Panc1 (cell line): ENCODE results near the gene BICD2.

ENCODE experiments used
- POLR2AphosphoS5 ChIP-seq: IDR thresholded peaks from 2 replicates; pipeline ENCODE4 v1.6.1; 2012; ENCODE audit warnings: mild to moderate bottlenecking, low read depth, low read length, moderate library complexity
- SIN3A ChIP-seq: IDR thresholded peaks from 2 replicates; pipeline ENCODE4 v1.6.1; 2012; ENCODE audit warnings: low read depth, mild to moderate bottlenecking, low read length, moderate library complexity, borderline replicate concordance; ENCODE audit not compliant: insufficient read depth
- TCF7L2 ChIP-seq: IDR thresholded peaks from 2 replicates; pipeline ENCODE4 v1.6.1; 2011; ENCODE audit warnings: mild to moderate bottlenecking, low read depth, low read length, inconsistent platforms
- TF ChIP-seq, protein P1 (sequence below): fragments of 450-650 bp; IDR thresholded peaks from 2 replicates; pipeline ENCODE4 v1.5.1; 2017; ENCODE audit warnings: mild to moderate bottlenecking

GRCh38 chr9:92721548-92721947 lies 43.1 kb downstream of the BICD2 start:
- TF ChIP-seq SIN3A (no peak), TCF7L2 (no peak), POLR2AphosphoS5 (no peak)
- TF ChIP-seq, protein P1, sequence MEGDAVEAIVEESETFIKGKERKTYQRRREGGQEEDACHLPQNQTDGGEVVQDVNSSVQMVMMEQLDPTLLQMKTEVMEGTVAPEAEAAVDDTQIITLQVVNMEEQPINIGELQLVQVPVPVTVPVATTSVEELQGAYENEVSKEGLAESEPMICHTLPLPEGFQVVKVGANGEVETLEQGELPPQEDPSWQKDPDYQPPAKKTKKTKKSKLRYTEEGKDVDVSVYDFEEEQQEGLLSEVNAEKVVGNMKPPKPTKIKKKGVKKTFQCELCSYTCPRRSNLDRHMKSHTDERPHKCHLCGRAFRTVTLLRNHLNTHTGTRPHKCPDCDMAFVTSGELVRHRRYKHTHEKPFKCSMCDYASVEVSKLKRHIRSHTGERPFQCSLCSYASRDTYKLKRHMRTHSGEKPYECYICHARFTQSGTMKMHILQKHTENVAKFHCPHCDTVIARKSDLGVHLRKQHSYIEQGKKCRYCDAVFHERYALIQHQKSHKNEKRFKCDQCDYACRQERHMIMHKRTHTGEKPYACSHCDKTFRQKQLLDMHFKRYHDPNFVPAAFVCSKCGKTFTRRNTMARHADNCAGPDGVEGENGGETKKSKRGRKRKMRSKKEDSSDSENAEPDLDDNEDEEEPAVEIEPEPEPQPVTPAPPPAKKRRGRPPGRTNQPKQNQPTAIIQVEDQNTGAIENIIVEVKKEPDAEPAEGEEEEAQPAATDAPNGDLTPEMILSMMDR: no peak
